ENCODE results near the gene CASK.

DNA sequence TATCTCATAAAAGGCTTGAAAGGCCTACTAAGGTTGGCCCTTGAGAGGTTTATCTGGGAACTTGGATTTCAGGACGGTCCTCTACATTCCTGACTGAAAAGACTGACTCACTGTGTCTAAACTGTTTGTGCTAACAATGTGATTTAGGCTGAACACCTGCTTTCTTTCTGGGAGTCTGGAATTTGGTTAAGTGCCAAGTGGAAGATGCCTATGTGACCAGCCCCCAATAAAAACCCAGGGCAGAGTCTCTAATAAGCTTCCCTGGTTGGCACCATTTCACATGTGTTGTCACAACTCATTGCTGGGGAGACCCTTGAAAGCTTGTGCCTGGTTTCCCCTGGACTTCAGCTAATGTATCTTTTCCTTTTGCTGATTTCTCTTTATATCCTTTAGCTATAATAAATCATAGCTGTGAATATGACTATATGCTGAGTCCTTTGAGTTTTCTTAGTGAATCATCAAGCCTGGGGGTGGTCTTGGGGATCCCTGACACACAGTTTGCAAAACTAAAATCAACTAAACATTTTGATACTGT, 144.3 kb downstream of the CASK start:
- TF ChIP-seq EZH2 (IDR thresholded peaks at IDR 0.05; ENCODE audit: borderline replicate concordance) (no peak), EZH2phosphoT487 (IDR thresholded peaks at IDR 0.05; ENCODE audit: low read depth, severe bottlenecking, unreplicated experiment) (no peak)
- TF ChIP-seq, protein P1, sequence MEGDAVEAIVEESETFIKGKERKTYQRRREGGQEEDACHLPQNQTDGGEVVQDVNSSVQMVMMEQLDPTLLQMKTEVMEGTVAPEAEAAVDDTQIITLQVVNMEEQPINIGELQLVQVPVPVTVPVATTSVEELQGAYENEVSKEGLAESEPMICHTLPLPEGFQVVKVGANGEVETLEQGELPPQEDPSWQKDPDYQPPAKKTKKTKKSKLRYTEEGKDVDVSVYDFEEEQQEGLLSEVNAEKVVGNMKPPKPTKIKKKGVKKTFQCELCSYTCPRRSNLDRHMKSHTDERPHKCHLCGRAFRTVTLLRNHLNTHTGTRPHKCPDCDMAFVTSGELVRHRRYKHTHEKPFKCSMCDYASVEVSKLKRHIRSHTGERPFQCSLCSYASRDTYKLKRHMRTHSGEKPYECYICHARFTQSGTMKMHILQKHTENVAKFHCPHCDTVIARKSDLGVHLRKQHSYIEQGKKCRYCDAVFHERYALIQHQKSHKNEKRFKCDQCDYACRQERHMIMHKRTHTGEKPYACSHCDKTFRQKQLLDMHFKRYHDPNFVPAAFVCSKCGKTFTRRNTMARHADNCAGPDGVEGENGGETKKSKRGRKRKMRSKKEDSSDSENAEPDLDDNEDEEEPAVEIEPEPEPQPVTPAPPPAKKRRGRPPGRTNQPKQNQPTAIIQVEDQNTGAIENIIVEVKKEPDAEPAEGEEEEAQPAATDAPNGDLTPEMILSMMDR (IDR thresholded peaks at IDR 0.05; ENCODE audit: poor library complexity) = no peak
